GM10266 (cell line): ENCODE data around the gene PDE1A.

Experiments
- DNase-seq: peaks from one replicate; pipeline ENCODE4 v3.0.0; 2012; ENCODE audit errors: extremely low spot score
- TF ChIP-seq, protein P1 (sequence below): IDR thresholded peaks from 2 replicates; pipeline ENCODE4 v1.5.1; 2012; ENCODE audit warnings: mild to moderate bottlenecking, low read depth; ENCODE audit not compliant: control insufficient read depth, insufficient read depth; ENCODE audit errors: missing control alignments

The PDE1A gene

DNA sequence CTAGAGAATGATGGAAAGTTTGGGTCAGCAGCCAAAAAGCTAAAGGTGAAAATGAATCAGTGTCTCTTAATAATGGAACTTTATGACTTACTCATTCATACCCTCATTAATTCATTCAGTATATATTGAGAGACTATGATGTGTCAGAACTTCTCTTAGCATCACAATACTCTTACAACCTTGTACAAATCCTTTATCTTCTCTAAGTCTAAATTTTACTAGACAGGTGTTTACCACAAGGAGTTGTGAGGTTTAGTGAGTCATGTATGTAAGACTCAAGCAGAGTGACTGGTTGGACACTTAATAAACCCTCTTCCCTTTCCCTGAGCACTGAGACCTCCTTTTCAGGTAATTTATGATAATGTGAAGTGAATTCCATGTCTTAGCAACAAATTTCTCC lies 311.6 kb downstream of the PDE1A start:
- DNase-seq = no peak
- TF ChIP-seq, protein P1, sequence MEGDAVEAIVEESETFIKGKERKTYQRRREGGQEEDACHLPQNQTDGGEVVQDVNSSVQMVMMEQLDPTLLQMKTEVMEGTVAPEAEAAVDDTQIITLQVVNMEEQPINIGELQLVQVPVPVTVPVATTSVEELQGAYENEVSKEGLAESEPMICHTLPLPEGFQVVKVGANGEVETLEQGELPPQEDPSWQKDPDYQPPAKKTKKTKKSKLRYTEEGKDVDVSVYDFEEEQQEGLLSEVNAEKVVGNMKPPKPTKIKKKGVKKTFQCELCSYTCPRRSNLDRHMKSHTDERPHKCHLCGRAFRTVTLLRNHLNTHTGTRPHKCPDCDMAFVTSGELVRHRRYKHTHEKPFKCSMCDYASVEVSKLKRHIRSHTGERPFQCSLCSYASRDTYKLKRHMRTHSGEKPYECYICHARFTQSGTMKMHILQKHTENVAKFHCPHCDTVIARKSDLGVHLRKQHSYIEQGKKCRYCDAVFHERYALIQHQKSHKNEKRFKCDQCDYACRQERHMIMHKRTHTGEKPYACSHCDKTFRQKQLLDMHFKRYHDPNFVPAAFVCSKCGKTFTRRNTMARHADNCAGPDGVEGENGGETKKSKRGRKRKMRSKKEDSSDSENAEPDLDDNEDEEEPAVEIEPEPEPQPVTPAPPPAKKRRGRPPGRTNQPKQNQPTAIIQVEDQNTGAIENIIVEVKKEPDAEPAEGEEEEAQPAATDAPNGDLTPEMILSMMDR = no peak

DNA sequence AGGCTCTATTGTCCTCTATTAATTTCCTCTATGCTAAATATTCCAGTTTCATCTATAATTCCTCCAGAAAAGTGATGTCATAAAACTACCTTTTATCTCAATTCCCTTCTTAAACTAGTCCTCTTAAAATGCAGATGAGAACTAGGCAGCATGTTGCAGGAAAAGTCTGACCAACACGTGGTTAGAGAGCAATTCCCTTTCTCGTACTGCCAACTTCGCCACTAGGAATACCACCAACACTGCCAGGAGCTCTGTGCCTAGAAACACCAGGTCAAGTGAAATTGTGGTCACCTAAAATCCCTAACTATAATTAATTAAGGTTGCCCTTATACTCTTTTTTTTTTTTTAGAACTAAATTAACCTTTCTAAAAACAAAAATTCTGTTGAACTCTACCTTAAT lies 313.5 kb downstream of the PDE1A start:
- TF ChIP-seq, protein P1 = no peak
- no peak for DNase-seq

GRCh38 chr2:182110347-182110746 lies 316.5 kb downstream of the PDE1A start:
- TF ChIP-seq, protein P1 = no peak
- DNase-seq = no peak

DNA sequence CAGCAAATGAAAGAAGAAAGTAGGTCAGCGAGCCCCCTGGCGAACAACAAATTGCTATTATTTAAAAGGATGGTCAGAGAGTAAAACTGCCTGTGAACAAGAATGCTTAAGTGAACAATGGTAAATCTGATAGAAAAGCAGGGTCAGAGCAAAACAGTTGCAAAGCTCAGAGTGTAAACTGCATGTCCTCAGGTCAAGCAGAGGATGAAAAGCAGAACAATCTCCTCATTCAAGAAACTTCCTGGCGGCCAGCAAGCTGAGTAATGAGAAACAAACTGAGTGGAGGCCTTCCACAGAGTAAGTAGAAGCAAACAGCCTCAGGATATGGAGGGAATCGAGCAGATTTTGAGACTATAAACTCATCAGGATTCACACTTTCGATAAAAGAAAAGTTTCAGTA lies 323.3 kb downstream of the PDE1A start:
- TF ChIP-seq, protein P1 = no peak
- DNase-seq = no peak

GRCh38 chr2:182101263-182101662 lies 325.6 kb downstream of the PDE1A start:
- no peak for DNase-seq
- TF ChIP-seq, protein P1 = no peak

GRCh38 chr2:182098648-182099047 lies 328.2 kb downstream of the PDE1A start:
- TF ChIP-seq, protein P1 = no peak
- no peak for DNase-seq

- TF ChIP-seq, protein P1 = no peak
- DNase-seq = no peak
These were observed 329.2 kb downstream of the PDE1A start for GRCh38 chr2:182097571-182098164.
